HEK293 (cell line): ENCODE measurements around the gene CAPN15.

Experiments
- CTCF ChIA-PET: fragments of 350-600 bp; formaldehyde crosslinking; extraction: SDS; loops from one replicate; lab custom pipeline; 2021; ENCODE audit warnings: antibody characterized with exemption; lab: Yijun Ruan, JAX
- POLR2A ChIA-PET: fragments of 300-600 bp; formaldehyde crosslinking; extraction: SDS; loops from one replicate; lab custom pipeline; 2020; ENCODE audit warnings: antibody characterized with exemption, inconsistent platforms; lab: Yijun Ruan, JAX
- H3K27ac ChIP-seq: fragments of 200-500 bp; sonication (Bioruptor generic); 2 replicates; pipeline ENCODE4 v1.5.1; 2014; ENCODE audit warnings: low read depth, low read length, control low read depth, inconsistent platforms; ENCODE audit errors: extremely low read depth
- H3K36me3 ChIP-seq, 2 experiments: fragments of 200-500 bp in 1 of 2; sonication (Bioruptor generic) in 1 of 2; 1 replicate in 1 of 2; 2 replicates in 1 of 2; pipeline ENCODE4 v1.5.1; 2014 to 2017; ENCODE audit warnings: inconsistent platforms in 2 of 2, low read length in 2 of 2; ENCODE audit not compliant: control insufficient read depth in 2 of 2, insufficient read depth in 1 of 2
- H3K4me1 ChIP-seq: fragments of 200-500 bp; sonication (Bioruptor generic); 2 replicates; pipeline ENCODE4 v1.5.1; 2014; ENCODE audit warnings: mild to moderate bottlenecking, low read length, inconsistent platforms; ENCODE audit not compliant: control insufficient read depth, insufficient read depth
- H3K4me3 ChIP-seq: 2 replicates; pipeline ENCODE4 v1.5.1; 2011; ENCODE audit warnings: low read depth, mild to moderate bottlenecking, control low read depth, low read length, moderate library complexity
- H3K9me3 ChIP-seq: fragments of 200-500 bp; sonication (Bioruptor generic); 2 replicates; pipeline ENCODE4 v1.5.1; 2014; ENCODE audit warnings: low read depth, low read length, inconsistent platforms; ENCODE audit not compliant: control insufficient read depth, insufficient read depth
- EGR2 ChIP-seq: fragments of 450-650 bp; formaldehyde crosslinking; IDR thresholded peaks from 2 replicates; pipeline ENCODE4 v1.5.1; 2016; ENCODE audit warnings: low read depth, missing biosample characterization, missing genetic modification characterization
- GLI4 ChIP-seq: fragments of 450-650 bp; formaldehyde crosslinking; IDR thresholded peaks from 2 replicates; pipeline ENCODE4 v1.5.1; 2016; ENCODE audit warnings: missing biosample characterization, missing genetic modification characterization
- GLIS1 ChIP-seq: fragments of 450-650 bp; formaldehyde crosslinking; IDR thresholded peaks from 2 replicates; pipeline ENCODE4 v1.5.1; 2016; ENCODE audit warnings: missing biosample characterization, missing genetic modification characterization
- HOXD13 ChIP-seq: sonication (generic); formaldehyde crosslinking; IDR thresholded peaks from 2 replicates; pipeline ENCODE4 v1.8.0; 2022; ENCODE audit warnings: missing genetic modification reagents, borderline replicate concordance
- KLF16 ChIP-seq: fragments of 450-650 bp; formaldehyde crosslinking; IDR thresholded peaks from 2 replicates; pipeline ENCODE4 v1.5.1; 2017; ENCODE audit warnings: missing biosample characterization, missing genetic modification characterization
- REPIN1 ChIP-seq: fragments of 450-650 bp; formaldehyde crosslinking; IDR thresholded peaks from 2 replicates; pipeline ENCODE4 v1.5.1; 2017; ENCODE audit warnings: missing biosample characterization, missing genetic modification characterization, low read depth
- SP2 ChIP-seq: fragments of 450-650 bp; formaldehyde crosslinking; IDR thresholded peaks from 2 replicates; pipeline ENCODE4 v1.5.1; 2016; ENCODE audit warnings: missing biosample characterization, missing genetic modification characterization
- SP7 ChIP-seq: fragments of 450-650 bp; formaldehyde crosslinking; IDR thresholded peaks from 2 replicates; pipeline ENCODE4 v1.5.1; 2016; ENCODE audit warnings: missing biosample characterization, missing genetic modification characterization
- ZBTB21 ChIP-seq: fragments of 450-650 bp; formaldehyde crosslinking; IDR thresholded peaks from 2 replicates; pipeline ENCODE4 v1.5.1; 2017; ENCODE audit warnings: missing biosample characterization, missing genetic modification characterization
- ZFP37 ChIP-seq: fragments of 450-650 bp; formaldehyde crosslinking; IDR thresholded peaks from 2 replicates; pipeline ENCODE4 v1.5.1; 2016; ENCODE audit warnings: missing biosample characterization, missing genetic modification characterization
- ZIC2 ChIP-seq: fragments of 450-650 bp; formaldehyde crosslinking; IDR thresholded peaks from 2 replicates; pipeline ENCODE4 v1.5.1; 2016; ENCODE audit warnings: missing biosample characterization, missing genetic modification characterization
- ZNF112 ChIP-seq: fragments of 450-650 bp; formaldehyde crosslinking; IDR thresholded peaks from 2 replicates; pipeline ENCODE4 v1.5.0; 2017; ENCODE audit warnings: missing biosample characterization, missing genetic modification characterization
- ZNF146 ChIP-seq: fragments of 450-650 bp; formaldehyde crosslinking; IDR thresholded peaks from 2 replicates; pipeline ENCODE4 v1.5.1; 2016; ENCODE audit warnings: missing biosample characterization, missing genetic modification characterization
- ZNF311 ChIP-seq: fragments of 450-650 bp; formaldehyde crosslinking; IDR thresholded peaks from 2 replicates; pipeline ENCODE4 v1.5.1; 2017; ENCODE audit warnings: missing biosample characterization, missing genetic modification characterization, borderline replicate concordance
- ZNF341 ChIP-seq: fragments of 450-650 bp; formaldehyde crosslinking; IDR thresholded peaks from 2 replicates; pipeline ENCODE4; 2016; ENCODE audit warnings: low read depth, missing biosample characterization, missing genetic modification characterization
- ZNF404 ChIP-seq: fragments of 450-650 bp; formaldehyde crosslinking; IDR thresholded peaks from 2 replicates; pipeline ENCODE4 v1.5.1; 2017; ENCODE audit warnings: missing biosample characterization, missing genetic modification characterization
- ZNF514 ChIP-seq: fragments of 450-650 bp; formaldehyde crosslinking; IDR thresholded peaks from 2 replicates; pipeline ENCODE4 v1.5.1; 2016; ENCODE audit warnings: missing biosample characterization, missing genetic modification characterization
- ZNF670 ChIP-seq: fragments of 450-650 bp; formaldehyde crosslinking; IDR thresholded peaks from 2 replicates; pipeline ENCODE4 v1.5.1; 2016; ENCODE audit warnings: missing biosample characterization, missing genetic modification characterization, low read depth
- ZNF792 ChIP-seq: fragments of 450-650 bp; formaldehyde crosslinking; IDR thresholded peaks from 2 replicates; pipeline ENCODE4 v1.5.1; 2016; ENCODE audit warnings: missing biosample characterization, missing genetic modification characterization
- ZSCAN30 ChIP-seq: fragments of 450-650 bp; IDR thresholded peaks from 2 replicates; pipeline ENCODE4 v1.5.1; 2018; ENCODE audit warnings: missing biosample characterization, mild to moderate bottlenecking, missing genetic modification characterization, moderate library complexity
- TF ChIP-seq, protein P1 (sequence below): fragments of 450-650 bp; formaldehyde crosslinking; IDR thresholded peaks from 2 replicates; pipeline ENCODE4 v1.5.1; 2016; ENCODE audit warnings: missing biosample characterization, missing genetic modification characterization
- TF ChIP-seq, protein P2 (sequence below): fragments of 450-650 bp; formaldehyde crosslinking; IDR thresholded peaks from 2 replicates; pipeline ENCODE4 v1.5.1; 2016; ENCODE audit warnings: missing biosample characterization, missing genetic modification characterization
- TF ChIP-seq, protein P3 (sequence below): fragments of 450-650 bp; formaldehyde crosslinking; IDR thresholded peaks from 2 replicates; pipeline ENCODE4 v1.5.1; 2016; ENCODE audit warnings: missing biosample characterization, missing genetic modification characterization
- TF ChIP-seq, protein P4 (sequence below): fragments of 450-650 bp; formaldehyde crosslinking; IDR thresholded peaks from 2 replicates; pipeline ENCODE4 v1.5.1; 2016; ENCODE audit warnings: missing biosample characterization, missing genetic modification characterization
- TF ChIP-seq, protein P5 (sequence below): fragments of 450-650 bp; formaldehyde crosslinking; IDR thresholded peaks from 2 replicates; pipeline ENCODE4 v1.5.1; 2017; ENCODE audit warnings: missing biosample characterization, missing genetic modification characterization

Gene CAPN15

DNA sequence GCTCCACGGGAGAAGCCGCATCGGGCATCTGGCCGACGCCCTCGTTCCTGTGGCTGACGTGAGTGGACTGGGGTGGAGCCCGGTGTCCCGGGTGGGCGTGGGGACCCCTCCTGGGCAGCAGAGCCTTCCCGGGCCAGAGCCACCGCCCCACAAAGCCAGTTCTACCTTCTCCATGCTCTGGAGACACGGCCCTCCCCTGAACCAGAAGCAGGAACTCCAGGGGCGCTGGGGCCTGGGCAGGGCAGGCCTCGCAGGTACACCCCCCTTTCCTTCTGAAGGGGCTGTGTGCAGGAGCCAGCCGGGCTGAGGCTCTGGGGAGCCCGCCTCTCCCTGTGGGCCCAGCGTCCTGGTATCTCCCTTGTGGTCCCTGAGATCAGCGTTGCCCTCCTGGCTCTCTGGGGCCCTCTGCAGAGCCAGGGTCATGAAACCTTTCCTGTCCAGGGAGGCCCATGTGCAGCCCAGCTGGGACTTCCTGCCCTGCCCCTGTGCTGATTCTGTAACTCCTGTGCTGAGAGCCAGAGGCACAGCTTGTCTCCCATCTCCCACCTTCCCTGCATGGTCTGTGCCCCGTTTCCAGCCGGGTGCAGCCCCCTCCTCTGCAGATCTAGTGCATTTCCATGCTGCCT lies 48.8 kb downstream of the CAPN15 start:
- Histone ChIP-seq H3K4me1 (no peaks in the 10 kb centered on the region), H3K9me3 (no peaks in the 10 kb centered on the region), H3K27ac (no peak overlapping the region), H3K4me3 (no peak overlapping the region), H3K36me3 (peaks cover 0 to 62% of the 10 kb centered on the region in 2 experiments; a peak in 1 of 3 replicates)
- ChIA-PET CTCF (interaction anchor here (0.8 to 1.2 kb wide), 4 partner anchors 33 to 184 kb away, joined by 3 to 4 read pairs (median 4); partner anchors contain the start of gene WDR90), POLR2A (interaction anchor here (1.2 kb wide), 1 partner anchor 12 kb away, joined by 3 read pairs; no protein-coding TSS in a partner anchor)
- TF ChIP-seq REPIN1 (tag by site-specific recombination): no peak
- no peak for TF ChIP-seq ZNF146 (tag by site-specific recombination)
- TF ChIP-seq, protein P1, sequence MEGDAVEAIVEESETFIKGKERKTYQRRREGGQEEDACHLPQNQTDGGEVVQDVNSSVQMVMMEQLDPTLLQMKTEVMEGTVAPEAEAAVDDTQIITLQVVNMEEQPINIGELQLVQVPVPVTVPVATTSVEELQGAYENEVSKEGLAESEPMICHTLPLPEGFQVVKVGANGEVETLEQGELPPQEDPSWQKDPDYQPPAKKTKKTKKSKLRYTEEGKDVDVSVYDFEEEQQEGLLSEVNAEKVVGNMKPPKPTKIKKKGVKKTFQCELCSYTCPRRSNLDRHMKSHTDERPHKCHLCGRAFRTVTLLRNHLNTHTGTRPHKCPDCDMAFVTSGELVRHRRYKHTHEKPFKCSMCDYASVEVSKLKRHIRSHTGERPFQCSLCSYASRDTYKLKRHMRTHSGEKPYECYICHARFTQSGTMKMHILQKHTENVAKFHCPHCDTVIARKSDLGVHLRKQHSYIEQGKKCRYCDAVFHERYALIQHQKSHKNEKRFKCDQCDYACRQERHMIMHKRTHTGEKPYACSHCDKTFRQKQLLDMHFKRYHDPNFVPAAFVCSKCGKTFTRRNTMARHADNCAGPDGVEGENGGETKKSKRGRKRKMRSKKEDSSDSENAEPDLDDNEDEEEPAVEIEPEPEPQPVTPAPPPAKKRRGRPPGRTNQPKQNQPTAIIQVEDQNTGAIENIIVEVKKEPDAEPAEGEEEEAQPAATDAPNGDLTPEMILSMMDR: 0 out of 2 replicates have a peak, but pooled peaks have one; percentile 14
- TF ChIP-seq ZNF112 (tag by site-specific recombination): no peak
- TF ChIP-seq, protein P2, sequence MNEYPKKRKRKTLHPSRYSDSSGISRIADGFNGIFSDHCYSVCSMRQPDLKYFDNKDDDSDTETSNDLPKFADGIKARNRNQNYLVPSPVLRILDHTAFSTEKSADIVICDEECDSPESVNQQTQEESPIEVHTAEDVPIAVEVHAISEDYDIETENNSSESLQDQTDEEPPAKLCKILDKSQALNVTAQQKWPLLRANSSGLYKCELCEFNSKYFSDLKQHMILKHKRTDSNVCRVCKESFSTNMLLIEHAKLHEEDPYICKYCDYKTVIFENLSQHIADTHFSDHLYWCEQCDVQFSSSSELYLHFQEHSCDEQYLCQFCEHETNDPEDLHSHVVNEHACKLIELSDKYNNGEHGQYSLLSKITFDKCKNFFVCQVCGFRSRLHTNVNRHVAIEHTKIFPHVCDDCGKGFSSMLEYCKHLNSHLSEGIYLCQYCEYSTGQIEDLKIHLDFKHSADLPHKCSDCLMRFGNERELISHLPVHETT (tag by site-specific recombination): no peak
- TF ChIP-seq, protein P3, sequence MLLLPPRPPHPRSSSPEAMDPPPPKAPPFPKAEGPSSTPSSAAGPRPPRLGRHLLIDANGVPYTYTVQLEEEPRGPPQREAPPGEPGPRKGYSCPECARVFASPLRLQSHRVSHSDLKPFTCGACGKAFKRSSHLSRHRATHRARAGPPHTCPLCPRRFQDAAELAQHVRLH (tag by site-specific recombination): no peak
- TF ChIP-seq ZIC2 (tag by site-specific recombination): peak; percentile 38
- no peak for TF ChIP-seq HOXD13 (CRISPR knock-in tag)
- peak; percentile 83 for TF ChIP-seq GLIS1 (tag by site-specific recombination)
- no peak for TF ChIP-seq ZBTB21 (tag by site-specific recombination)

DNA sequence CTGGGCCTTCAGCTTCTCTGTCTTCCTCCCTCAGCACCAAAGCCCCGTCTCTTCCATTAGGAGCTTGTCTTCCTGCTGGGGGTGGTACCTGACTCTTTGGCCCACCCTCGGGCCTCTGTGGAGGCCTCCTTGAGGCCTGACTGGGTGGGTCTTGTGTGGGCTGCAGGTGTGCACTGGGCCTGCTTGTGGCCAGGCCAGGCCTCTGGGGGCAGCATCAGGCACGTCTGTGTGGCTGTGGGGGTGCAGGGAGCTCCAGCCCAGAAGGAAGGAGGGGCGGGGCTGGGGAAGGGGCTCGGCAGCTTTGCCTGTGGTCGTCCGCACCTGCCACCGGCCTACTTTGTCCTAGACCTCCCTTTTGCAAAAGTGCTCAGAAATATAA lies 49.3 kb downstream of the CAPN15 start:
- no peak overlapping the region for H3K27ac ChIP-seq
- no peak overlapping the region for H3K4me3 ChIP-seq
- CTCF ChIA-PET: interaction anchor here (0.6 to 1.2 kb wide), 4 partner anchors 18 to 91 kb away, joined by 3 to 4 read pairs (median 3); no protein-coding TSS in a partner anchor
- no peaks in the 10 kb centered on the region for H3K9me3 ChIP-seq
- peak; percentile 24; the same call in 1 of the 2 replicates for TF ChIP-seq EGR2 (tag by site-specific recombination)
- peak; percentile 30 for TF ChIP-seq SP2
- no peak for TF ChIP-seq ZNF404 (tag by site-specific recombination)
- POLR2A ChIA-PET: interaction anchor here (1.2 kb wide), 1 partner anchor 12 kb away, joined by 3 read pairs; no protein-coding TSS in a partner anchor
- H3K4me1 ChIP-seq: no peaks in the 10 kb centered on the region
- H3K36me3 ChIP-seq: peaks cover 0 to 57% of the 10 kb centered on the region in 2 experiments; a peak in 1 of 3 replicates

DNA sequence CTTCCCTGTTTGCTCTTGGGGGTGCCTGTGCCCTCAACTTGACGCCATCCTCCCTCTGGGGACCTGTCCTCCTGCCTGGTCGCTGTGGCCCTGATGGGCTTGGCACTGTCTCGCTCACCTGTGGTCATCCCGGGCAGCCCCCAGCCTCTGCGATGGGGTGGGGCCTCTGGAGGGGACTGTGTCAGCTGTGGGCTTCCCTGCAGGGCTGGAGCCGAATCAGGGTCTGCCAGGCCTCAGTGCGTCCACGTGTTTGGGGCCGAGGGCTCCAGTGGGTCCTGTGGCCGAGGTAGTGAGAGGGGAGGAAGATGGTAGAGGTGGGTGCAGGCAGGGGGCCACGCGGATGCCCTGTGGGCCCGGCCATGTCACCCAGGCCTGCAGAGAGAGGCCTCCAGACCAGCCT lies 50.3 kb downstream of the CAPN15 start:
- Histone ChIP-seq H3K36me3 (peaks cover 0 to 51% of the 10 kb centered on the region in 2 experiments; a peak in 1 of 3 replicates), H3K27ac (no peak overlapping the region), H3K9me3 (no peaks in the 10 kb centered on the region), H3K4me1 (no peaks in the 10 kb centered on the region), H3K4me3 (no peak overlapping the region)
- CTCF ChIA-PET: interaction anchor here (0.8 to 1.2 kb wide), 3 partner anchors 17 to 98 kb away, joined by 3 to 4 read pairs (median 3); partner anchors contain the start of gene RHBDL1
- POLR2A ChIA-PET: no interaction called here
- TF ChIP-seq KLF16 (tag by site-specific recombination) (no peak), GLI4 (tag by site-specific recombination) (no peak), ZFP37 (tag by site-specific recombination) (no peak), ZNF311 (tag by site-specific recombination) (no peak), ZNF341 (tag by site-specific recombination) (no peak), SP7 (tag by site-specific recombination) (no peak), ZSCAN30 (tag by site-specific recombination) (no peak), ZNF514 (tag by site-specific recombination) (no peak), ZIC2 (tag by site-specific recombination) (no peak), ZNF670 (tag by site-specific recombination) (no peak), ZNF792 (no peak)
- TF ChIP-seq, protein P4, sequence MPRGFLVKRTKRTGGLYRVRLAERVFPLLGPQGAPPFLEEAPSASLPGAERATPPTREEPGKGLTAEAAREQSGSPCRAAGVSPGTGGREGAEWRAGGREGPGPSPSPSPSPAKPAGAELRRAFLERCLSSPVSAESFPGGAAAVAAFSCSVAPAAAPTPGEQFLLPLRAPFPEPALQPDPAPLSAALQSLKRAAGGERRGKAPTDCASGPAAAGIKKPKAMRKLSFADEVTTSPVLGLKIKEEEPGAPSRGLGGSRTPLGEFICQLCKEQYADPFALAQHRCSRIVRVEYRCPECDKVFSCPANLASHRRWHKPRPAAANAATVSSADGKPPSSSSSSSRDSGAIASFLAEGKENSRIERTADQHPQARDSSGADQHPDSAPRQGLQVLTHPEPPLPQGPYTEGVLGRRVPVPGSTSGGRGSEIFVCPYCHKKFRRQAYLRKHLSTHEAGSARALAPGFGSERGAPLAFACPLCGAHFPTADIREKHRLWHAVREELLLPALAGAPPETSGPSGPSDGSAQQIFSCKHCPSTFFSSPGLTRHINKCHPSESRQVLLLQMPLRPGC (tag by site-specific recombination): no peak
- TF ChIP-seq, protein P5, sequence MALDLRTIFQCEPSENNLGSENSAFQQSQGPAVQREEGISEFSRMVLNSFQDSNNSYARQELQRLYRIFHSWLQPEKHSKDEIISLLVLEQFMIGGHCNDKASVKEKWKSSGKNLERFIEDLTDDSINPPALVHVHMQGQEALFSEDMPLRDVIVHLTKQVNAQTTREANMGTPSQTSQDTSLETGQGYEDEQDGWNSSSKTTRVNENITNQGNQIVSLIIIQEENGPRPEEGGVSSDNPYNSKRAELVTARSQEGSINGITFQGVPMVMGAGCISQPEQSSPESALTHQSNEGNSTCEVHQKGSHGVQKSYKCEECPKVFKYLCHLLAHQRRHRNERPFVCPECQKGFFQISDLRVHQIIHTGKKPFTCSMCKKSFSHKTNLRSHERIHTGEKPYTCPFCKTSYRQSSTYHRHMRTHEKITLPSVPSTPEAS (tag by site-specific recombination): no peak
